GM23338 (cell line): ENCODE measurements around the gene C19orf25.

Source experiments
- CTCF ChIP-seq, 2 experiments: fragments of 200-600 bp in 1 of 2; sonication (generic) in 1 of 2; conservative IDR thresholded peaks; 2 replicates each; pipeline versions ENCODE4 v1.5.1 to v1.6.1; 2016 to 2017; ENCODE audit warnings: antibody characterized with exemption in 2 of 2, low read depth in 2 of 2, mild to moderate bottlenecking in 2 of 2, moderate library complexity in 1 of 2
- ZNF331 ChIP-seq: fragments of 250-450 bp; sonication (Bioruptor Pico); IDR thresholded peaks from 2 replicates; pipeline ENCODE4 v1.5.0; 2020; ENCODE audit warnings: low read depth, mild to moderate bottlenecking, moderate library complexity

GRCh38 chr19:1467490-1468273 lies 11.3 kb downstream of the C19orf25 start:
- TF ChIP-seq CTCF (conservative IDR thresholded peaks at IDR 0.05; ENCODE audit: low read depth in 2 of 2) (peak in 1 of 2 experiments; percentile 30; a peak in 2 of 4 replicates), ZNF331 (no peak)
